HG02973 (cell line): ENCODE measurements around the gene FOXP1.

Source experiments
- ATAC-seq: cut with Tn5 transposase; IDR thresholded peaks from one replicate; pipeline ENCODE4 v1.9.1; 2021; ENCODE audit warnings: moderate library complexity; ENCODE audit not compliant: unreplicated experiment

Gene FOXP1

DNA sequence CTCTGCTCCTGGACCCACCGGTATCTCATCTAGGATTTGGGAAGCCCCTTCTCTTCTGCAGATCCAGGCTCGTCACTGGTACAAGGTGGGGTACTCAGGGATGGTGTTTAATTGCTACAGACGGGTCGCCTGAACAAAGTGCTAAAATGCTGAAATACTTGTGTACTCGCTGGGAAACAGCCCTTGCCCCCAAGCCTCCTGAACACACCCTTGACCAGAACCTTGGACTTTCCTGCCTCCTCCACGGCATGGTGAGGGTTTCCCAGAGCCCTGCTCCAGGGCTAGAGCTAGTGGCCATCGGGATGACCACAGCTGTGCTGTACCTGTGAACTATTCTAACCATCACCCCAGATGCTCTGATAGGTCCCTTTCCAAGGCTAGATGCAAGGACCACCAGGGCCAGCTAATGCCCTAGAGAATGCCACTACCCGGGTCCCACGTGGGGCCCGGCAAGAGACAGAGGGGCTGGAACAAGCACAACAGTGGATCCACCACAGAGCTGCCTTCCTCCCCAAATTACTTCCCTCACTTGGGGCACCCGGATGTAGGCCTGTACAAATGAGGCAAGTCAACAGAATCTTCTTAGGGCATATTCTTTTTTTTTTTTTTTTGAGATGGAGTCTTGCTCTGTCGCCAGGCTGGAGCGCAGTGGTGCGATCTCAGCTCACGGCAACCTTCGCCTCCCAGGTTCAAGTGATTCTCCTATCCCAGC lies 267.3 kb downstream of the FOXP1 start:
- ATAC-seq: no peak

DNA sequence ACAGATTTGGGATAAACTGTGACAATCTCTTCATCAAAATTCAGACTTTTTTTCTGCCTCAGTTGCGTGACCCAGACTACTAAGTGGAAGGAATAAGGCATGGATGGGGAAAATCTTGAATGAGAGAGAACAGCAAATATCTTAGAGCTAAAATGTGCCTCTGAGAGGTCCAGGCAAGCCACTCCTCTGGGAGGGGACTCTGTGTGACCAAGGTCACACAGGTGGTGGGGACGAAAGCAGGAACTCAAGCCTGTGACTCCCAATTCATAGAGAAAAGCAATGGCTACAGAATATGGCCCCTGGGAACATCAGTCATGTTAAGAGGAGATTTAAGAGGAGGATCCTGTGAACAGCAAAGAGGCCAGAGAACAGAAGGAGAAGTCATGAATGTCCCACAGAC lies 268.1 kb downstream of the FOXP1 start:
- no peak for ATAC-seq

DNA sequence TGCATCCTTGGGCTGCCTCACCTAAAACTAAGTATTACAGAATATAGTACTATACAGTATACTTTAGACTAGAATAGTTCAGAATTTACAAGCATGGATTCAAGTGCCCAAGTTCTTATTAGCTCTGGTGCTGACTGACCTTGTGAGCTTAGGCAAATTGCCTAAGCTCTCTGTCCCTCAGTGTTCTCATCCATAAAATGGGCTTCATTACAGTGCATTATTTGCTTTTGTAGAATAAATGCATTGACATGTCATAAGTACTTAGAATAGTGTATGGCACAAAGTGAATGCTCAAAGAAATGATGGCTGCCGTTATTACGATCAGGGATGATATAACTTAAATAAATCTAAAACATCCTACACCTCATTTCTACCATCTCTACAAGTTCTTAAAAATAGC lies 269.7 kb downstream of the FOXP1 start:
- ATAC-seq: no peak

DNA sequence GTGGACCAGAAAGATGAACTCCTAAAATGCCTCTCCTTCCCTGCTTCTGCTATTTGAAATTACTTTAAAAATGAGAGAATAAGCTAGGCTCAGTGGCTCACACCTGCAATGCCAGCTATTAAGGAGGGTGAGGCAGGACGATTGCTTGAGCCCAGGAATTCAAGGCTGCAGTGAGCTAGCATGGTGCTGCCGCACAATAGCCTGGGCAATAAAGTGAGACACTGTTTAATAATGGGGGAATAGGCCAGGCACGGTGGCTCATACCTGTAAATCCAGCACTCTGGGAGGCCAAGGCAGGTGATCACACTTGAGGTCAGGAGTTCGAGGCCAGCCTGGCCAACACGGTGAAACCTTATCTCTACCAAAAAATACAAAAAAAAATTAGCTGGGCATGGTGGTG lies 271.1 kb downstream of the FOXP1 start:
- no peak for ATAC-seq

DNA sequence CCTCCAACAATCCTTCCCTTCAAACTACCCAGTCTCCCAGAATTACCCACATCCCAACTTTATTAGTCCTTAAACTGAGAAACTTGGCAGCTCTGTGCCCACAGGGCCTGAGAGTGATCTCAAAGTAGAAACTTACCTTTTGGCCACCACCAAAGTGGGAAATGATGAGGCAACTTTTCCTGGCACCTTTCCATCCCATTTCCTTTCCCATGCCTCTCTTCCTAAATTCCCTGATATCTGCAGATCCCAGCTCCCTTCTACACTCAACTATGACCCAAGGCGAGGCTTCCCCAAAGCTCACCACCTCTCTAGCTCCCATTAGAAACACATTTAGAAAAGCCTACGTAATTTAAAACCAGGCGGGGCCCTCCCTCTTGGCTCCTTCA lies 271.9 kb downstream of the FOXP1 start:
- no peak for ATAC-seq

DNA sequence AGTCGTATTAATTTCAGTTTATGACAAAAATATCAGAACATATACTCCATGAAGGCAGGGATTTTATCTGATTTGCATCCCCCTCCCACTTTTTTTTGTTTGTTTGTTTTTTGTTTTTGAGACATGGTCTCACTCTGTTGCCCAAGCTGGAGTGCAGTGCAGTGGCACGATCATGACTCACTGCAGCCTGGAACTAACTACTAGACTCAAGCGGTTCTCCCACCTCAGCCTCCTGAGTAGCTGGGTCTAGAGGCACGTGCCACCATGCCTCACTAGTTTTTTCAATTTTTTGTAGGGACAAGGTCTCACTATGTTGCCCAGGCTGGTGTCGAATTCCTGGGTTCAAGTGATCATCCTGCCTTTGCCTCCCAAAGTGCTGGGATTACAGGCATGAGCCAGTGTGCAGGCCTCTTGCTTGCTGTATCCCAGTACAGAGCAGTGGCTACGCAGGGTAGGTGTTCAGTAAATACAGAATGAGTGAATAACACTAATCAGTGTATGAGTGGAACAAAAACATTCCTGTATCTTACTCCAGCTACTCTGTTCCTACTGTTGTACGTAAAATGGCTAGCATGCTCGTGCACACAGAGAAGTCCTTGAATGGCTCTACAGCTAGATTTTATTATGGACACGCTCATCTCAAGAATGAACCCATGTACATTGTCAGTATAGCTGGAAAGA lies 272.4 kb downstream of the FOXP1 start:
- ATAC-seq: no peak

DNA sequence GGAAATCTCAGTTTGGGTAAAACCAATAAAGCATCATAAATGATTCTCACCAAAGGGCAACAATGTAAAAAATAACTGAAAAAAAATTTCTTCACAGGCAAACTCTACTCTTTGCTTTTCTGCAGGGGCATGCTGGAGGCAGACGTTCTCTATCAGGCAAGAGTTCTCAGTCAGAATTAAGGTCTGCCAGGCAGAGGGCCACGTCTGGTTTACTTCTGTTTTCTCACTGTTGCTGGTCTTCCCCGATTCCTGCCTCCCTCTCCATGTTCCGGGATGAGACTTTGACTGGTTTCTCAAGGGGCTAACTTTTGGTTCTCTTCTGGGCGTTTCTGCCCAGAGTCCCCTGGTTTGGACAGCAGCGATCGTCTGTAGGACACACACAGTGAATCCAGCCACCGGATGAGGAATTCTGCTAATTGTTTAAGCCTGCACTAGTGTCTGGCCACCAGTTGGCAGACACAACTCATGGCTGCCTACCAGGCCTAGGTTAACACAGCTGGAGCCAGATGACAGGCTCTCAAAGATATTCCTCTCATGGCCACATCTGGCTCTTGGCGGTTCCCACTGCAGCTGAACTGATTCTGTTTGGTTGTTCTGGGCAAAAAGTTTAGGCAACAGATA lies 273.1 kb downstream of the FOXP1 start:
- no peak for ATAC-seq

DNA sequence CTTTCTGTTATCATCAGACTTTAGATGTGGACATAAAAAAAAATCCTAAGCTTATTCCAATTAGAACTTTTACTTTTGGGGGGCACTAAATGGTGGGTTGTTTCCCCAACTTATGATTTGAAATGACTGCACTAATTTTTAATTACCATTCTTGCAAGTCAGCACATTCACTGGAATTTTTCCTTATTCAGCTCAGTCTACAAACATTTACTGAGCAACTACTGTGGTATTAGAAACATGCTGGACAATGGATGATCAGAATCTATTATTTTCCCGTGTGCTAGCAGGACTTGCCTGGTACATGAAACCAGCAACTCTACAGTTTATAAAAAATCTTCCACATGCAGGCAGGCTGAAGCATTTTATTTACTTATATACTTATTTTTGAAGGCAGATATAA lies 273.6 kb downstream of the FOXP1 start:
- no peak for ATAC-seq

DNA sequence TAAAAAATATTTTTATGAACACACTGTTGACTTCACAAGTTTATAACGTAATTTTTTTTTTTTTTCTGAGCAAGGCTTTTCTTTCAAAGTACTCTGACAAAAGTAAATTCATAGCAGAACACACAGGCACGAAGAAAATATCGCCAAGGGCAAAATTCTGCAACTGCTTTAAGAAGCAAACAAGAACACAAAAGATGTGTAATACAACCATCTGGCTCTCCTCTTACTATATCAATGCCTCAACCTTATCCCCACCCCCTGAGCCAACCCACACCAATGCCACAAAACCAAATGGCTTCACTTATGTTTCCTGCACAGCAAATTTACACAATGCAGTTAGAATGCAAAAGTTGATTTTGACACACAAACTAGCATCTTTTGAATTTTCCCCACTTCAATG lies 274.2 kb downstream of the FOXP1 start:
- ATAC-seq: no peak

DNA sequence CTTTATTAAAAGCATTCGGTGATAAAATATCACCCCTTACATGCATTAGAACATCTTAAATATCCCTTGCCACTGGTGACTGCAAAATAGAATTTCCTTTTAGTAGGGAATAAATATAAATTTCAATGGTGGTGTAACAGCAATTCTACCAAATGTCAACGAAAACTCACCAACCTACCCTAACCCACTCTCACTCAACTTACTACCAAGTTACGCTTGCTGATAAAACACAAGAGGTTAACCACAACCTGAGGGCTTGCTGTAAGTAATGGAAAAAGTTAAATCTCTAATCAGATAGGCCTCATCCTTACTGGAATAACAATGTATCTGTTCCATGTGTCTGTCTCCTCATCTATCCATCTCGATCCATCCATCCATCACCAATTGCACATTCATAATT lies 274.7 kb downstream of the FOXP1 start:
- ATAC-seq: no peak

DNA sequence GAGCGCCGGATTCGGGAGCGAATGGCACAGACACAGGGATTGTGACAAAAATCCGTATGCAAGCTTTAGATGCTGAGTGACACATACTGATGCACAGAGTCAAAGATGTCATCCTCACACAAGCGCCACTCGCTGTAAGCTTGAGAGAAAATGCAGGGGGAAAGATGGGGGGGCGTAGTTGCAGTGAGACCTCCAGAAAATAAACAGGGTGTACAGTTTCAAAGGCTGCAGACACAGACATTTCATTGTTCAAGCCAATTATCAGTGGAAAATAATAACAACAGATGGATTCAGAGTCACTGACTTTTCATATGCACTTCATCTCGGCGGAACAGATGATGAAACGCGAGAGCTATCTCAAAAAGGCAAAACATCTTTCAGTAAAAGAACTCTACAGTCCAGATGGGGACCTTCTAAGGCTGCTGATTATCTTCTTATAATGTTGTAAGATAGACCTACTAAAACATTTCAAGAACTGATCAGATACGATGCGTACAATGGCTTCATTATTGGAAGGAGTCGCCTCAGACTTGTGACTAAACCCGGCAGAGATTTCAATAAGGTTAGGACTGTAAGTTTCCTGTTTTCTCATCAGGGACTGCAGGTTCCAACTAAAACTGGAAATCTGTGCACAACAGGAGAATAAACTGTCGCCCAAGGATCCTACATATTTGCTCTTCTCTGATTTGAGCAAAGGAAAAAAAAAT lies 275.4 kb downstream of the FOXP1 start:
- ATAC-seq: no peak

DNA sequence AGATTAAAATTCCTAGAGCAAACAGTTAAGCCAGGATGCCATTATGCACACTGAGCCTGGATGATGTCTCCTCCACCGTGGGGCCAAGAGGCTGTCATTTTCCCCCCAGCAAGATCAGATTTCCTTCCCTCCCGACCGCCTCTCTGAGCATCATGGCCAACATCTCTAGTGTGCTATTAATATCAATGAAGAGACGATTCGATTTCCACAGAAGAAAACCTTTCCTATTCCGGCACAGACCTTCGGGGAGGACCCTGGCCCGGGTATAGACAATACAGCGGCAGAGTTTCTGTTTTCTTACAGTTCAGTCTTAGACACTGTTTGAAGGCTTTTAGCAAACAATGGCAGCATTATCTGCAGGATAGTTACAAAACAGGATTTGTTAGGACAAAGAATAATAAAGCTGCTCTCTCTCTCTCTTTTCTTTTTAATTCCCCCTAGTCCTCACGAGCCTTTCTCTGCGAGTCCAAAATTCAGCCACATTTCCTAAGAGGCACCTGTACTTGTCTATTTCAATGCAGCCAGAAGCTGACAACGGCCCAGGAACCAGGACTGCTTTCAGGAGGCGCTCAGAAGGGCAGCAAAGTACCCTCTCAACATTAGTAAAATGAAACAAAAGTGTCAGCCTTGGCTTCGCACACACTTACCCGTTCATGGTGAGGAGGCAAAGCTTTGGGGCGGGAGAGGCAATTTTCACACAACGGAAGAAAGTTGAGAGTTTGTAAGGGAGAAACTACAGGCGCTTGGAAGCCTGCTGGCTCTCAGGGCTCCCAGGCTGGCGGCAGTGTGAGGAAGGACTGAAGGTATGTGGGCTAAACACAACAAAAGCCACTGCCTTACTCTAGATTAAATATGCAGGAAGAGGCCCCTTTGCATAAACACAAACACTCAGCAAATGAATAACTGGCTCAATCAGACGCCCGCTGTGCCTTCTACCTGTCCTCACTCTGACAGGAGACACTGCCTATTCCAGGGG lies 278.0 kb downstream of the FOXP1 start:
- no peak for ATAC-seq

DNA sequence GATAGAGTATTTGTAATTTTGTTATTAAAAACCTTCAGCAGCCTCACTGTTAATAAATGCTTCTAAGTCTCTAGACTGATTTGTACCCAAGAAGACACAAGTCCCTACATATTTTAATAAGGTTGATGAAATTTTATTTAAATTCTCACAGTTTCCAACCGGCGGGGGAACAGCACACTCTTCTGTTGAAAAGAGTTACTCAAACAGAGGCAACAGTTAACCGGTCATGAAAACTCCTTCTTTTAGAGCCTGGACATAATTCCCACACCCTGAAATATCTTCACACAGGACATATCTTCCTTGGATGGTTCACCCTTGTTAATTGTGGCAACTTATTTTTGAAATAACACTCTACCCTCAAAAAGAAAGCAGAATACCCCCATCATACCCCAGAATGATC lies 278.8 kb downstream of the FOXP1 start:
- no peak for ATAC-seq

DNA sequence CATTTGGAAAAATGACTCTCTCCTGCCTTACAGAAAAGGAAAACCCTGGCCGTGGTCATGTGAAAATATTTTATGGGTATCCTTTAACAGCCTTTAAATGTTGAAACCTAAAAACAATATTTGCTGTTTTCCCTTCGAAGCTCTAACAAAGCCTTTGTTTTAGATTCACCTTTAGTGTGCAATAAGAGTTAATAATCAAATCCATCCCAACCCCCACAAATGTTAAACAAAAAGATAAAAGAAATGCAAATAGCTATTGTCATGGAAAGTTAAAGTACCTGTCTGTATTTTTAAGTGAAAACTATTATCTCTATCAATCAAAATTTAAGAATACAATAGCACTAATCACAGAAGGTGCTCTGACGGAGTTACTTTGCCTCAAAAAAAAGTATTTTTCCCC lies 279.3 kb downstream of the FOXP1 start:
- ATAC-seq: no peak

DNA sequence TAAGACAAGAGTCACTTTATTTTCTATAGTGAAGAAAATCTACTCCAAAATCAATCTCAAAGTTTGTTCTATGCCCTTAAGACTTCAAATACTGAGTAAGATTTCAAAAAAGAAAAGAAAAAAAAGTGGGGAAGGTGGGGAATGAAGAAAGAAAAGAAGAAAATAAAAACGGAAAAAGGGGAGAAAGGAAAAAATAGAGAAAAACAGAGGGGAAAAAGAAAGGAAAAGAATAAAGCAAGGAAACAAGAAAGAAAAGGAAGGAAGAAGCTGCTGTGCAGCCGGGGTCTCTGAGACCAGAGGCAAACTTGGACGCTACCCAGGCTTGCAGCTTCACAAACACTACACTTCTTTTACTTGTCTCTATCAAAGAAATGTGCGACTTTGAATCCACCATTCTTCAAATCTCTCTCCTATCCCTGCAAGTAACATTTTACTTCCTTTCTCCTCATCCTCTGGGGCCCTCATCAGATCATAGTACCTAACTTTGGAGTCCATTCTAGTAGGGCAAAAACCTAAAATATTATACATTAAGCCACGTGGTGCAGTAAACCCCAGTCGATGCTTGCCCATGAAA lies 279.8 kb downstream of the FOXP1 start:
- no peak for ATAC-seq

DNA sequence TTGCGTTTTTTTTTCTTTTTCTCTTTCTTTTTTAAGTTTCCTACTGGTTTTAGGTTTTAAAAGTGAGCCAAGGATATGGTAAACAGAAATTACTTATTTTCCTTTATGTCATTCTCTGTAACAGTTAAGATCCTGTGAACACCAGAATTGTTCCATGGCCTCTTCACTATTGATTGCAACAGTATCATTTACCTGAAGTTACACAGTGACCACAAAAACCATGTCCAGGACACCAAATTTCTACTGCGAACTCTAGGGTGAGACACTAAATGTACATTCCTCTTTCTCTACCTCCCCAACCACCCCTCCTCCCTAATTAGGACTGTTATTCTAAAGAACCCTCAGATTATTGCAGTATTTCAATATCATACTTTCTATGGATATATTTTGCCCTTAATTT lies 280.9 kb downstream of the FOXP1 start:
- no peak for ATAC-seq

DNA sequence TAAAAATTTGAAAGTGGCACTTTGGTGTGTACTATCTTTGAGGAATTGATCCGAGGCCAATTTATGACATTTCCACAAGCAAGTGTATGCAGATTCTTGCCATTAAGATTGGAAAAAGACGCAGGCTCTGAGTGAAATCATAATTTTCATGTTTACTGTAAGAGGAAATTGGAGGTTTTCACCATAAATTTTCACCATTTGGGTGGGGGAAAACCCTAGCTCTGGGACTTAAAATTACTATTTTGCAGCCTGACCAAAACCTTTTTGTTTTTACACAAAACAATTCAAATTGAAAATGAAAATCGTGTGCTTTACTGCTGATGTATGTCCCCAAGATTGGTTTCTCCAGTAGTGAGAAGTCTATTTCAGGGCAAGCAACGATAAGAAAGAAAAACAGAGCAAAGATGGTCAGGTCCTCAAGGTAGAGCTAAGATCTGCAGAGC lies 282.6 kb downstream of the FOXP1 start:
- no peak for ATAC-seq

DNA sequence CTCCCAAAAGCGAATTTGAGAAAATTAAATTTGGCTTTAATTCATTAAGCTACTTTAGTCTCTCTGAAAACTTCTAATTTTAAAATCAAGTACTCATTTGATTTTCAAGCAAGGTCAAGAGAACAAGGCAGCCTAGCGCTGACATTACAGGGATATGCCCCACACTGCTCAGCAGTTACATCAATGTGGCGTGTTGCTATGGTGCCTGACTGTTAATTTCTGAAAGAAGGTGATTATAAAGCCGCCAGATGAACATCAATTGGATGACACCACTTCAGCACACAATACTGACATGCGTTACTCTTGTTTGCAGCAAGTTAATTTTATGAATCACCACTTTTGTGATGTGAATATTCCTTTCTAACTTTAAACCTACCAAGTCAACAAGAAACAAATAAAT lies 284.4 kb downstream of the FOXP1 start:
- no peak for ATAC-seq

DNA sequence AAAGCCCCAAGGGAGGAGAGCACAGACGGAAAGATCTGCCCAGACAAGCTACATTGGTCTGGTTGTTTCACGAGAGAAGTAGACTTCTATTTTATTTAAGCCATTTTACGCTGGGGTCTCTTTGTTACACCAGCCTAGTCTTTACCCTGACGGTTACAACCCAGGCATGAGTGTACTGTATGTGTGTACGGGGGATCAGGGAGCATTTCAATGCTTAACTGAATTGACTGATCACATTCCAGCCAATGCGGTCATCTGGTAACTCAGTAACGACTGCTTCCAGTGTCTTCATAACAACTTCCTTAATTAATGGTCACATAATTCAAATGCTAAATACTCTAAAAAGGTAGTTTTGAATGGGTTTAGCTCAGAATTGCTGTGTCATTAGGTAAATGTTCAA lies 288.6 kb downstream of the FOXP1 start:
- ATAC-seq: no peak

DNA sequence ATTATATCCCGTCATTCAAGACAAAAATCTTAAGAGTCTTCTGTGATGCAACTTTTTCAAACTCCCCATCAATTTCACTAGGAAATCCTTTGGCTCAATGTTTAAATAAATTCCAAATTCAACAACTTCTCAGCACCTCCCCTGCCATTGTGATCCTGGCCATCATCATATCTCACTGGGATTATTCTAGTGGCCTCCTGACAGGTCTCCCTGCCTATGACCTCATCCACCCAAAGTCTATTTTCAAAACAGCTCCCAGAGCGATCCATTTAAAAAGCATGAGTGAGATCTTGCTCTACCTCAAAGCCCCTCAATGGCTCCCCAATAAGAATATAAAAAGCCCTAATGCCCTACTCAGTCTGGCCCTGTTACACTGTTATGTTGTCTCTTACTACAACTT lies 293.2 kb downstream of the FOXP1 start:
- no peak for ATAC-seq
